ENCODE results near the gene PDE3B.

The PDE3B gene

DNA sequence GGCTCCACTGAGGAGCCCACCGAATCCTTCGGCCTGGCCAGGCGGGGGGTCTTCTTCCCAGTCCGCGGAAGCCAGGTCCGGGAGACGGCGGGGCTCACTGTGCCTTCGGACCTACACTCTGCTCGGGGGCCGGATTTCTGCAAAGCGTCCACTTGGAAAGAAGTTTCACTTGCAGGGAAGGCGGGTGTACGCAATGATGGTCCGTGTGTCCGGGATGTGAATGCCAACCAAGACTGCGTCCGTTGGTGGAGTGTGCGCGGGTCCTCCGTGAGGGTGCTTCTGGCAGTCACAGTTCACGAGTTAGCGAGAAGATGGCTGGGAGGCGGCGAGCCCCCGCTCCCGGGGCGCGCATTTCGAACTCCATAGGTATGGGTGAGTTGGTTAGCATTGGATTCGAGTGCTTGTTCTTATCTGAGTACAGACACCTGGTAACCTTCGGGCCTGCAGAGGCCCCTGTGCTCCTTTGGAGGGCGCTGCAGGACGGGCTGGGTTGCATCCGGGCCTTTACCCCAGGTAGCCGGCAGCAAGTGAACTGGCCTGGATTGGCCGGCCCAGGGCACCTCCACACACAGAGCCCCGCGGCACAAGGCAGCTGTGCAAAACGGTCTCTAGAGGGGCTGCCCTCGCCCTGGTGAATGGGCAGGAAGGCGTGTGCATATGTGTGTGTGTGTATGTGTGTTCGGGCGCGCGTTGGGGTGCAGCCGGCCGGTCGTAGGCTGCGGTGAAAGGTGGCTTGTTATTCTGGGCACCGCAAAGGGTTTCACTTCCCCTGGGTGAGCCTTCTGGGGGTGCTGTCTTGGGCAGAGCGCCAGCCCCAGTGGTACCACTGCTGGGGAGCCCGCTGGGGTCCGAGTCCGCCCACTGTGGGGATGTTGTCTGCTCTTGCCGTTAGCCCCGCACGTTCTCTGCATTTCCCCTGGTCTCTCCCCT is 261.8 kb downstream of the PDE3B start:
- TF ChIP-seq, protein P1, sequence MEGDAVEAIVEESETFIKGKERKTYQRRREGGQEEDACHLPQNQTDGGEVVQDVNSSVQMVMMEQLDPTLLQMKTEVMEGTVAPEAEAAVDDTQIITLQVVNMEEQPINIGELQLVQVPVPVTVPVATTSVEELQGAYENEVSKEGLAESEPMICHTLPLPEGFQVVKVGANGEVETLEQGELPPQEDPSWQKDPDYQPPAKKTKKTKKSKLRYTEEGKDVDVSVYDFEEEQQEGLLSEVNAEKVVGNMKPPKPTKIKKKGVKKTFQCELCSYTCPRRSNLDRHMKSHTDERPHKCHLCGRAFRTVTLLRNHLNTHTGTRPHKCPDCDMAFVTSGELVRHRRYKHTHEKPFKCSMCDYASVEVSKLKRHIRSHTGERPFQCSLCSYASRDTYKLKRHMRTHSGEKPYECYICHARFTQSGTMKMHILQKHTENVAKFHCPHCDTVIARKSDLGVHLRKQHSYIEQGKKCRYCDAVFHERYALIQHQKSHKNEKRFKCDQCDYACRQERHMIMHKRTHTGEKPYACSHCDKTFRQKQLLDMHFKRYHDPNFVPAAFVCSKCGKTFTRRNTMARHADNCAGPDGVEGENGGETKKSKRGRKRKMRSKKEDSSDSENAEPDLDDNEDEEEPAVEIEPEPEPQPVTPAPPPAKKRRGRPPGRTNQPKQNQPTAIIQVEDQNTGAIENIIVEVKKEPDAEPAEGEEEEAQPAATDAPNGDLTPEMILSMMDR (IDR thresholded peaks at IDR 0.05; ENCODE audit: insufficient read depth, low read length), result no peak
- TF ChIP-seq POLR2AphosphoS5 (IDR thresholded peaks at IDR 0.05; ENCODE audit: low read depth) (no peak), SPI1 (IDR thresholded peaks at IDR 0.05; ENCODE audit: borderline replicate concordance, low read depth) (no peak), GABPA (IDR thresholded peaks at IDR 0.05; ENCODE audit: low read depth) (no peak)
- TF ChIP-seq, protein P2, sequence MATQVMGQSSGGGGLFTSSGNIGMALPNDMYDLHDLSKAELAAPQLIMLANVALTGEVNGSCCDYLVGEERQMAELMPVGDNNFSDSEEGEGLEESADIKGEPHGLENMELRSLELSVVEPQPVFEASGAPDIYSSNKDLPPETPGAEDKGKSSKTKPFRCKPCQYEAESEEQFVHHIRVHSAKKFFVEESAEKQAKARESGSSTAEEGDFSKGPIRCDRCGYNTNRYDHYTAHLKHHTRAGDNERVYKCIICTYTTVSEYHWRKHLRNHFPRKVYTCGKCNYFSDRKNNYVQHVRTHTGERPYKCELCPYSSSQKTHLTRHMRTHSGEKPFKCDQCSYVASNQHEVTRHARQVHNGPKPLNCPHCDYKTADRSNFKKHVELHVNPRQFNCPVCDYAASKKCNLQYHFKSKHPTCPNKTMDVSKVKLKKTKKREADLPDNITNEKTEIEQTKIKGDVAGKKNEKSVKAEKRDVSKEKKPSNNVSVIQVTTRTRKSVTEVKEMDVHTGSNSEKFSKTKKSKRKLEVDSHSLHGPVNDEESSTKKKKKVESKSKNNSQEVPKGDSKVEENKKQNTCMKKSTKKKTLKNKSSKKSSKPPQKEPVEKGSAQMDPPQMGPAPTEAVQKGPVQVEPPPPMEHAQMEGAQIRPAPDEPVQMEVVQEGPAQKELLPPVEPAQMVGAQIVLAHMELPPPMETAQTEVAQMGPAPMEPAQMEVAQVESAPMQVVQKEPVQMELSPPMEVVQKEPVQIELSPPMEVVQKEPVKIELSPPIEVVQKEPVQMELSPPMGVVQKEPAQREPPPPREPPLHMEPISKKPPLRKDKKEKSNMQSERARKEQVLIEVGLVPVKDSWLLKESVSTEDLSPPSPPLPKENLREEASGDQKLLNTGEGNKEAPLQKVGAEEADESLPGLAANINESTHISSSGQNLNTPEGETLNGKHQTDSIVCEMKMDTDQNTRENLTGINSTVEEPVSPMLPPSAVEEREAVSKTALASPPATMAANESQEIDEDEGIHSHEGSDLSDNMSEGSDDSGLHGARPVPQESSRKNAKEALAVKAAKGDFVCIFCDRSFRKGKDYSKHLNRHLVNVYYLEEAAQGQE (IDR thresholded peaks at IDR 0.05; ENCODE audit: insufficient replicate concordance, low read depth), result no peak
- Histone ChIP-seq H3K27me3 (ENCODE audit: insufficient read depth, poor library complexity, severe bottlenecking) (no peaks in the 10 kb centered on the region), H3K4me3 (replicated peaks; ENCODE audit: insufficient read depth, low read length) (peak overlapping the region; percentile 30), H3K27ac (replicated peaks) (no peak overlapping the region)
- DNase-seq (ENCODE audit: low read depth in 1 of 2, low spot score in 1 of 2), result peak in 1 of 2 experiments; percentile 50

DNA sequence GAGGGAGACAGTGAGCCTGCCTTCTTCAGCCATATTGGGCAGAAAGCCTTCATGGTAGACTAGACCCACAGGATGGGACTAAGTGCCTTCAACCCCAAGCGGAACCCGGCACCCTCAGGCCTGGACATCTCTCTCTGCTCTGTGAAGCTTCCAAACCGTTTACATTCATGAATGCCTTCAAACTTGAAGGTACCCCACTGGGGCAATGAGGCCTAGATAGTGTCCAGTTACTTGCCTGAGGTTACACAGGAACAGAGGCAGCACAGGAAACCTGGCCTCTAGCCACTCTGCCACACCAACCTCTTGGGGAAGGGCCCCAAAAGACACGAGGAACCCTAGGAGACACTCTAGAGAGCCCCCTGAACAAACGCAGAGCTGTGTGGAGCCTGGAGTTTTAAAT is 263.0 kb downstream of the PDE3B start:
- no peak for DNase-seq (ENCODE audit: low read depth in 1 of 2, low spot score in 1 of 2)
- no peaks in the 10 kb centered on the region for H3K27me3 ChIP-seq (ENCODE audit: insufficient read depth, poor library complexity, severe bottlenecking)
- TF ChIP-seq, protein P1 (IDR thresholded peaks at IDR 0.05; ENCODE audit: insufficient read depth, low read length), result no peak
- TF ChIP-seq, protein P2 (IDR thresholded peaks at IDR 0.05; ENCODE audit: insufficient replicate concordance, low read depth), result no peak
- TF ChIP-seq GABPA (IDR thresholded peaks at IDR 0.05; ENCODE audit: low read depth) (no peak), POLR2AphosphoS5 (IDR thresholded peaks at IDR 0.05; ENCODE audit: low read depth) (no peak), SPI1 (IDR thresholded peaks at IDR 0.05; ENCODE audit: borderline replicate concordance, low read depth) (no peak)
- no peak overlapping the region for H3K4me3 ChIP-seq (replicated peaks; ENCODE audit: insufficient read depth, low read length)
- no peak overlapping the region for H3K27ac ChIP-seq (replicated peaks)

DNA sequence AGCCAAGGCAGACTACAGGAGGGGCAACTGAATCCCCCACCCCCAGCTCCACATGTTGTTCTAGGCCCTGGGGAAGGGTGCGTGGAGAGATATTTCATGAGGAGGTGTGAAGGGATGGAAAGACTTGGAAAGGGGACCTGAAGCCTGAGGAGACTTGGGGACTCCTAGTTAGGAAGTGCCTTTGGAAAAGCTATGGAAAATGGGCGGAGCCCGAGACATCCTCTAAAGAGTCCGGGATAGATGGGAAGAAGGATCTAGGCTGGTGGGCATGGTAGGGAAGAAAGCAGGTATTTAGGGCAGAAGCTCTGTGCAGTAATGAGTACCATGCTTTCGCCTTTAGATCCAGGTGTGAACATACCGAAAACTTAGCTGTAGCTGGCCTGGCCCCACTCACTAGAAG is 263.4 kb downstream of the PDE3B start:
- no peak overlapping the region for H3K27ac ChIP-seq (replicated peaks)
- no peaks in the 10 kb centered on the region for H3K27me3 ChIP-seq (ENCODE audit: insufficient read depth, poor library complexity, severe bottlenecking)
- H3K4me3 ChIP-seq (replicated peaks; ENCODE audit: insufficient read depth, low read length), result no peak overlapping the region
- TF ChIP-seq, protein P1 (IDR thresholded peaks at IDR 0.05; ENCODE audit: insufficient read depth, low read length), result no peak
- TF ChIP-seq POLR2AphosphoS5 (IDR thresholded peaks at IDR 0.05; ENCODE audit: low read depth) (no peak), GABPA (IDR thresholded peaks at IDR 0.05; ENCODE audit: low read depth) (no peak), SPI1 (IDR thresholded peaks at IDR 0.05; ENCODE audit: borderline replicate concordance, low read depth) (no peak)
- TF ChIP-seq, protein P2 (IDR thresholded peaks at IDR 0.05; ENCODE audit: insufficient replicate concordance, low read depth), result no peak
- no peak for DNase-seq (ENCODE audit: low read depth in 1 of 2, low spot score in 1 of 2)

Measured in HL-60 (cell line).